Measurements from ENCODE around the gene AMHR2.

The AMHR2 gene

DNA sequence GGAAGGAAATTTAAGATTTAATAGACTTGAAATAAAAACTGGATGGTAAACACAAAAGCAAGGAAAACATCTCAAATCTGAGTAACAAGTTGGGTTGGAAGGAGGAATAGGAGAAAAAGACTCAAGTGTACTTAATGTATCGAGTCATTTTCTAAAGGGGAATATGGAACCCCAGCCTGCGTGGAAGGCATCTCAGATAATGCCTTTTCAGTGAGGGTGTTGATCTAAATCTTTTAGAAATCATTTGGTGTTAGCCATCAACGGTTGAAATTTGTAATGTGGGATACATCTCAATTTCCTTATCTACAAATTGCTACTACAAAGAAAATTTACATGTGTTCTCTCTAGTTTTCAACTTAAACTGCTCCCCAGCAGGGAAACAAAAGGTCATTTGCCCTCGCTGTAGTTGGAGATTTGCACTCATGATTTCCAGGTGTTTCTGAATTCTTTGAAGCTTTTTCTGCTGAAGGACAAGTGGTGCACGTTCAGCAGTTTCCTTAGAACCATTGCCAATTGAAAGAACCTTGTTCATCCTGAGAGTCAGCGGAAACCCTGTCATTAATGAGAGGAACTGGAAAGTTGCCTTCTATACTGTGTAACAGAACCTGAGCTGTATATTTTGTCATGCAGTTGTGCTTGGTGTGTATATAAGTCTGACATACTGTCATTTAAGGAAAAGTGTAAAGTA, 30.4 kb downstream of the AMHR2 start:
- DNase-seq, result no peak

DNA sequence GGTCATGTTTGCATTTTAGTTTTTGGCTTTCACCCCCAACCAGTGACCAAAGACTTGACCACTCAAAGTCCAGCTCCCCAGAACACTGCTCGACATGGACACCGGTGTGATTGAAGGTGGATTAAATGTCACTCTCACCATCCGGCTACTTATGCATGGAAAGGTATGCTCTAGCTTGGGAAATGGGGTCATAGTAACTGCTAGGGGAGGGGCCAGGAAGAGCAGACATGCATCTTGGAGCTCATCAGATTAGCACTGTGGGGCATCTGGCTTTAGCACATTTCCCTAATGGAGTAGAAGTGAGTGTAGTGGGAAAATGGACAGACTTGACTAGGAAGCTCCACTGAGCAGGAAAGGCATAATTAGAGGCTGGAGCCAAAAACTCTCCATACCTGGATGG, 31.1 kb downstream of the AMHR2 start:
- DNase-seq, result no peak

DNA sequence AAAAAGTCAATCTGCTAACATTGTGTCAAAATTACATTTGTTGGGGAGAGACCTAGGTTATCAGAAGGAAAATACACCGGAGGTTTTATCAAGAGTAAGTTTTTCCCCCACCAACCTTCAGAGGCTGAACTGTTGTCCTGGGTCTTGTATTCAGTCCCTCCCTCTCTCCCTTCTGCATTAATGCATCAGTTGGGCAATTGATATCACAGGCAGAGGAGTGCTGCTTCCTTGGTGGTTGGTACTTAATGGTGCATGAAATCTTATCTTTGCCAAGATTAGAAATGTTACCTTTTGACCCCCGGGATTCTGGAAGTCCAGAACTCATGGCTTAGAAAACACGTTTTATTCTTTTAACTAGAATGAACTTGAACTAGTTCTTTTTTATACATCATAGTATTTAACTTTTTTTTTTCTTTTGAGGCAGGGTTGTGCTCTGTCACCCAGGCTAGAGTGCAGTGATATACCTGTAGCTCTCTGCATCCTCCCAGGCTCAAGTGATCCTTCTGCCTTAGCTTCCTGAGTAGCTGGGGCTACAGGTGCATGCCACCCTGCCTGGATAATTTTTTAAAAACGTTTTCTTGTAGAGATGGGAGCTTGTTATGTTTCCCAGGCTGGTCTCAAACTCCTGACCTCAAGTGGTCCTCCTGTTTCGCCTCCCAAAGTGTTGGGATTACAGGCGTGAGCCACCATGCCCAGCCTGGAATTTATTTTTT, 33.2 kb downstream of the AMHR2 start:
- no peak for DNase-seq

DNA sequence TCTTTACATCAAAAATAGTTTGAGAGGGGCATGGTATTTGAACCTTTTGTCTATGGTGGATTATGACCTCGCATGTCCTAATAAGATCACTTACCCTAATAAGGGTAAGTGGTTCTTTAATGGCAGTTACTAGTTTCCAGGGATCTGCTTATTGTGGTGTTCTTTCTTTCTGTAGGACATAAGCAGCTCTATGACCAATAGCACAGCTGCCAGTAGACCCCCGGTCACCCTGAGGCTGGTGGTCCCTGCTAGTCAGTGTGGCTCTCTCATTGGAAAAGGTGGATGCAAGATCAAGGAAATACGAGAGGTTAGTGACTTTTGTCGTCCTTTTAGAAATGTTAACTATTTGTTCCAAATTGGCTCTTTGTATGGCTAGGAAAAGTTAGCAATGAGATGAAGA, 35.4 kb downstream of the AMHR2 start:
- DNase-seq, result no peak

DNA sequence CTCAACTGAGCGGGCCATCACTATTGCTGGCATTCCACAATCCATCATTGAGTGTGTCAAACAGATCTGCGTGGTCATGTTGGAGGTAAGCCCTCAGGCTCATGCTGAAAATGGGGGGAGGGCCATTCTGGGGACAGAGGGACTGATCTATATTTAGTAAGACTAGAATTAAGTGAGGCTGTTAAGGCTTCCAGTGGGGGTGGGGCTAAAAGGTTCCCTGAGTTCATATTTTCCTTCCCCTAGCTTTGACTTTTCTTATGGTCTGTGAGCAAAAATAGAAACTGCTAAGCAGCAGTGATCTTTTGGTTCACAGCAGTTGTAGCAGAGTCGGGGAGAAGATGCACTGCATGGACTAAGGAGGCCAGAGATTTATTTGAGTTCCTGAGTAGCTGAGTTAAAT, 37.4 kb downstream of the AMHR2 start:
- no peak for DNase-seq

DNA sequence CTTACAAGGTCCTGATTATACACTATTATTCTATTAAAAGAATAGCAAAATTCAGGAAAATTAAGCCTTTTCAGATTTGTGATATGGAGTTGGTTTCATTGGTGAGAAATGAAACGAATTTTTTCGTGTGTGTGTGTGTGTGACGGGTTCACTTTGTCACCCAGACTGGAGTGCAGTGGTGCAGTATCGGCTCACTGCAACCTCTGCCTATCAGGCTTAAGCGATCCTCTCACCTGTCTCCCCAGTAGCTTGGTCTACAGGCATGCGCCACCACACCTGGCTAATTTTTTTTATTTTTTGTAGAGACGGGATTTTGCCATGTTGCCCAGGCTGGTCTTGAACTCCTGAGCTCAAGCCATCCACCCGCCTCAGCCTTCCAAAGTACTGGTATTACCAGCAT, 37.9 kb downstream of the AMHR2 start:
- no peak for DNase-seq

DNA sequence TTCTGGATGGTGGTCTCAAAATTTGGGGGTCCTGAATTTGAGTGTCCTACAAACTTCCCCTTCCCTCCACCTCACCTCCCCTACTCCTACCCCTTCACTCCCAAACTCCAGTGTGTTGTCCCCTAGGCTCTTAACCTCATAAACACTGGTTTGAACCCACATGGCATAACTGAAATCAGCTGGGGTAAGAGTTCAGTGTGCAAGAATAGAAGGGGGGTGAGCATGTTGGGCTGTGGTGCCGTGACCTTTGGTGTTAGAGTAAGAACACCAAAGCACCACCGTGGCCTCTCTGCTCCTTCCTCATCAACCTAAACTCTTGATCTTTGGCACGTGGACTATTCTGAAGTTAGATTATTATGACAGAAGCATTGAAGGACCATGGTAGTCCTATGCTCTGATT, 39.3 kb downstream of the AMHR2 start:
- DNase-seq, result no peak

DNA sequence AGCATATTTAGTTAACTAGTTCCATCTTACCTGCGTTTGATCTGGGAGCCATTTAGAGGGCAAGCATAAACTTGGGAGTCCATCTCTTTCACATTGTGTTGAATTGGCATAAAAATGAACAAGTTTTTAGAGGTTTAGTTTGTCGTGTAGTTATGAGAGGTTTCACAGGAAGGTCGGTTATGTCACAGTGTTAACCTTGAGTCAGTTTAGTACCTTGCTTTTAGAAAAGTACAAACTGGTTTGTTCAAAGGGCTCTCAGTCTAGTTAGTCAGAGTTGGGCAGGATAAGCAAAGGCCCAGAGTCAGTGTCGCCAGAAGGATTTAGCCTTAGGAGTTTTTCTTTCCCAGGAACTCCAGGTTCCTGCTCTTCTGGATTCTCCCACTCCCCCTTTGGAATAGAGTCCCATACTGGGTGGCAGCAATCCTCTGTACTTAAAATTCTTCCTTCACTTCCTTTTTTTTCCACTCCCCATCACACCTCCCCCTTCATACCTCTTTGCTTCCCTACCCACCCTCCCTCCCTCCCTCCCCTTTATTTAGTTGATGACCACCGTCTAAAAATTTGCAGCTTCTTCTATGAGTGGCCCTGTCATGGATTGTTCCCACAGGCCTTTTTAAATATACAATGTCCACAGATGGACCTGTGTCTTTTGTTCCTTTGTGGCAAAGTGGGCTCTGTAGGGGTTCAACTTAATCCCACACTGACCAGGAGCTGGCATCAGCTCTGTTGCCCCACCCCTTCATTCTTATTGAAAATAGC, 40.3 kb downstream of the AMHR2 start:
- DNase-seq, result no peak

DNA sequence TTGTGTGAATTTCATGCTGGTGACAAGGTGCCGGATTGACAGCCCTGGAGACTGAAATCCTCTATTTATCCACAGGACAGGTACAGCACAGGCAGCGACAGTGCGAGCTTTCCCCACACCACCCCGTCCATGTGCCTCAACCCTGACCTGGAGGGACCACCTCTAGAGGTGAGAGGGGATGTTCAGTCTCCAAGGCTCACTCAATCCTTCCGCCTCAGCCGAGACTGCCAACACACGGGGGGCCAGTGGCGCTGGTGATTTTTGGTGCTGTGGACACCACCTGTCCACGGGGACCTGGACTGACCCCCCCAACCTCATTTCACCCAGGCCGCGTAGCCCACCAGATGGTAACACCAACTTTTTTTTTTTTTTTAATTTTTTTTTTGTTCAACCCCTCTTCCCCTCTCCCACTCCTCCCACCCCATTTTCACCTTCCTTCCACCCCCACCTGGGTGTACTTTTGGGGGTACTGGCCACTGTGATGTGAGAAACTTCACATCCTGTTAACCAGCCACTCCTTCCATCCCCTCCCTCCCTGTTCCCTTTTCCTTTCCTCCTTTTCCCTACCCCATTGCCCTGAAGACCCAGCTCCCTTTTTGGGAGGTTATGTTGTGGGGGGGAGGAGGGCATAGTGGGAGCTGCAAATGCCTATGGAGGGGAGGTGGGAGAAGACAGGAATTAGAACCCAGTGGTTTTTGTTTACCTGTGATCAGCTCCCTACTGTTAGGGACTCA, 41.2 kb downstream of the AMHR2 start:
- DNase-seq, result no peak

DNA sequence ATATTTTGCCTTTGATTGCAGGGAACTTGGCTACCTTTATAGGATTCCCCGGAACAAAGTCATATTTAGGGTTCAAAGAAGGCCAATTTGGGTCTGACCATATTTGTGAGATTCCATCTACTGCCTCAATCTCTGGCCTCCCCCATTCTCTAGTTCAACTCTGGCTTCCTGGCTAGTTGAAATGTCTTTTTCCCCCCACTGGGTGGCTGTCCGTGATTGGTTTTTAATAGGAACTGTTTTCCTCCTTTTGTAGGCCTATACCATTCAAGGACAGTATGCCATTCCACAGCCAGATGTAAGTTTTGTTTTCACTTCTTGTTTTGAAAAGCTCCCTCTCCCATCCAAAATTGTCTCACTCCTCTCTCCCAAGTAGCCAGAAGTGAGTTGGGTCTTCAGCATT, 42.0 kb downstream of the AMHR2 start:
- DNase-seq, result no peak

DNA sequence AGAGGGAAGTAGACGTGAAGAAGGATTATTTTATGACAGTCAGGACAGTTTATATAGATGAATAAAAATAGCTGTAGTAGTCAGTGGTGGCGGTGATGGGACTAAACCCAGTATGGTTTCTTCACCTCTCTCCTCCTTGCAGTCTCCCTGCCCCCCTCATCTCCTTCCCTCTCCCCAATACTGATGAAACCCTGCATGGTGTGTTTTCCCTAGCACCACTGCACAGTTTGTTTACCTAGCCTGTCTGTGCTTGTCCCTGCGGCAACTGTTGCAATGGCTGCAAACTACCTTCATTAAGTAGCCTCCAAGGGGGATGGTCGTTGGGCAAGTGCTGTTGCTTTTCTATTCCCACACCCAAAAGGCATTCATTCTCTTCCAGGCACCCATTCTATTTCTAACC, 43.0 kb downstream of the AMHR2 start:
- DNase-seq, result no peak

DNA sequence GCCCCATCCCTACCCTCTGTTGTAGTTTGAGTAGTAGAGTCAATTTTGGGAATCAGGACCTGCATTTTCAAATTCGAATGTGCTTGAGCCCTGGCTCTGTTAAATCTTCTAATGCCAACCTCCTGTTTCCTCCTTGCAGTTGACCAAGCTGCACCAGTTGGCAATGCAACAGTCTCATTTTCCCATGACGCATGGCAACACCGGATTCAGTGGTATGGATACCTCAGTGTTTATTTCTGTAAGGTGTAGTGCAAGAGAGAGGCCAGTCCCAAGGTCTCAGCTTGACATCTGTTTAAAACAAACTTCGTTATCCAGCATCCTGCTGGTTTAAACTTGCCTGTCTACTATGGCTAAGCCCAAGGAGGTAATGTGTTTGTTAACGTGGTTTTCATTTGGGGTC, 43.4 kb downstream of the AMHR2 start:
- DNase-seq, result no peak

DNA sequence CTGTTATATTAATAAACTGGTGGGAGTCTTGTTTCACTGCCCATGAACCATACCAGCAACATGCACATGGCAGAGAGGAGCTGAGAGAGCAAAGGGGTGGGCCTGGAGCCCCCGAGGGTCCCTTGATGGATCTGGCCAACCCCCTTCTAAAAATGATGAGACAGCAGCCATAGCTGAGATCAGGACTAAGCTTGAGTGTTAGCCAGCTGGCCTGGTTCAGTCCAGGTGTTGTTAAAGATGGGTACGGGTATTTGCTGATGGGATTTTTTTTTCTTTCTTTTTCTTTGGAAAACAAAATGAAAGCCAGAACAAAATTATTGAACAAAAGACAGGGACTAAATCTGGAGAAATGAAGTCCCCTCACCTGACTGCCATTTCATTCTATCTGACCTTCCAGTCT, 44.2 kb downstream of the AMHR2 start:
- DNase-seq, result no peak

DNA sequence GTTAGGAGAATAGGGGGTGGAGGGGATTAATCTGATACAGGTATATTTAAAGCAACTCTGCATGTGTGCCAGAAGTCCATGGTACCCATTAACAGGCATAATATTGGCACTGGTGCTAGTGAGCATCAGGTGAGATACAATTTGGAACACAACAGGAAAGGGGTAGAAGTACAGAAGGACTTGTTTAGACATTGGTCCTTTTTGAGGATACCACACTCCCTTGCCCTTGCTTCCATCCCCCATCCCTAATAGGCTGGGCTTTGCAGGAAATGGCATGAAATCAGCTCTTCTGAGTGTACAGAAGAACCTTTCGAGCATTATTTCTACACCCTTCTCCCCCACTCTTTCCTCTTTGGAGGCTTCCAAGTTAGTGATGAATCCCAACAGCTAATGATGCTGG, 44.6 kb downstream of the AMHR2 start:
- DNase-seq, result no peak

DNA sequence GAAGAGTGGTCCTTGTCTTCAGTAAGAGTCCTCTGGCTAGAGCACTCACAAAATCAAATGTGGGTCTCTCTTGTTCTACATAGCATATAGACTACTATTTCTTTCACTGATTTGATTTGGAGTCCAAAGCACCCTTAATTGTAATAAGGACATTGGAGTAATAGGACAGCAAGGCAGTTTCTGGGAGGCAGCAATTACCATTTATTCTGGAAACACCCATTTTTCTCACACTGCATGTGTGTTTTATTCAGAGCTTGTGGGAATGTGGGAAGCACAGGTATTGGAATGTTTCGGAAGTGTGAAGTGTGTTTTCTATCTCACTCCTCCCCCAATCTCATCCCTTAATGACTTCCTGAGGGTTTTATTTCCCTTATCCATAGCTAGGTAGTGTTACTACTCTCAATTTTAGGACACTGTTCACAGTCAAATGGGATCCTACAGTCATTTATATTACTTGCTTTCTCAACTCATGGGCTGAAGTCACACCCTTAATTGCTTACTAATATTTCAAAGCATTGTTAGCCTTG, 48.5 kb downstream of the AMHR2 start:
- DNase-seq, result no peak

DNA sequence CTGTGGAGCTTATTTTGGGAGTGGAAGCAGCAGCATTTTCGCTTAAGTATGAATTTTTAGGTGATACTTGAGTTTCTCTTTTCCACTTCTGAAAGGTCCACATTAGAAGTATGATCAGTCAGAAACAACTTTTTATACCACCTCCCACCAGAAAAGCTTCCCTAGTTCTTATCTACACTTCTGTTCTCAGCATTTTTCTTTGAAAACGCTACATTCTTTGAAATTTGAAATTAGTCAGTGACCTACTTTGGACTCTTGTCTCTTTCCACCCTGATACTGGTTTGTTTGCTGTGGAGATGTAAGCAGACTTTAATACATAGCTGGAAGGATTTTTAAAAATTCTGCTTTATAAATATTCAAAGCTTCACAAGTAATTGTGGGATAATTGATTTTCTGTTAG, 50.4 kb downstream of the AMHR2 start:
- no peak for DNase-seq

DNA sequence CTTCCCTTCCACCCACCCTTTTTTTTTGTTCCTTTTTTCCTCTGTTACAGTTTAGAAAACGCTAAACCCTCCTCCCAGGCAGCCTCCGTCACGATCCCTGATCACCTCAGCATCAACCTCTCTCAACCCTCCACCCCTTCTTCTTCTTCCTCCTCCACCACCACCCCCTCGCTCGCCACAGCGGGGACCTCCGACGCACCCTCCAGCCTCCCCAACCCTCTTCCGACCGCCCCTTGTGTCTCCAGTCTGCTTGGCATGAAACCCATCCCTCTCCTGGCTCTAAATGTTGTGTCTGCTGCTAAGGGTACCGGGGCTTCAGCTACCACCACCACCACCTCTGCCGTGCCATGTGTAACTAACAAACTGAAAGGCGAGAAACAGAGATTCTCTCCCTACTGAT, 51.2 kb downstream of the AMHR2 start:
- no peak for DNase-seq

DNA sequence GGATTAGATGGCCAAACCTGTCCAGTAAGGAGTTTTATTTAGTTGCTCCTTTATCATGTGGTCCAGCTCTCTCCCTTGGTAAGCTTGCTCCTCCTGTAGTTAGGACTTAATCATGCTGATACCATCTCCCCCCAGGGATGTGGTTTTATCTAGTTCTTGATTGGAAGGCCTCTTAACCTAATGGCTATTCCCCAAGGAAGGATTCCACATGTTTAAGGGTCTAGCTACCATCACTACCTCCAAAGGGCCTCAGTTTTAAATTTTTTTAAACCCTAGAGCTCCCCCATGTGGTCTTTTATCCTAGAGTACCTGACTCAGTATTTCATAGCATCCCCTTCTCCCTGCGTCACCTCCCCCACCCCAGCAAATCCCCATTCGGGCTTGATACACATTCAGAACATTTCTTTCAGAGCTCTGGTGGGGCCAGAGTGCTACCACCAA, 53.1 kb downstream of the AMHR2 start:
- no peak for DNase-seq

DNA sequence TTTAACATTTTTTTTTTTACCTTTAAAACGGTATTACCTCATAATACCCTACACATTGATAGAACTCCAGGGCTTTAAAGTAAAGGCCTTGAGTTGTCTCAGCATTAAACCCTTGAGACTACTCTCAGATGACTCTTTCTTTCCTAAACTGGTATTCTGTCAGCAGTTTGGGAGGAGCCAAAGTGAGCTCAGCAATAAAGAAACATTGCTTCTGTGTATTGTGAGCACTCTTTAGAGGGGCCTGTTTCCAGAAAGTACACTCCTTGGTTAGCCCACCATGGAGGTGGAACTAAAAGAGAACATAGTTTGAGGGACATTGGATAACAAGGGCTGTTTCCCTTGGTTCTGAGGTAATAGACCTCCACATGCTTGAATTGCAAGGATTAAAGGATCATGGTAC, 55.2 kb downstream of the AMHR2 start:
- no peak for DNase-seq

DNA sequence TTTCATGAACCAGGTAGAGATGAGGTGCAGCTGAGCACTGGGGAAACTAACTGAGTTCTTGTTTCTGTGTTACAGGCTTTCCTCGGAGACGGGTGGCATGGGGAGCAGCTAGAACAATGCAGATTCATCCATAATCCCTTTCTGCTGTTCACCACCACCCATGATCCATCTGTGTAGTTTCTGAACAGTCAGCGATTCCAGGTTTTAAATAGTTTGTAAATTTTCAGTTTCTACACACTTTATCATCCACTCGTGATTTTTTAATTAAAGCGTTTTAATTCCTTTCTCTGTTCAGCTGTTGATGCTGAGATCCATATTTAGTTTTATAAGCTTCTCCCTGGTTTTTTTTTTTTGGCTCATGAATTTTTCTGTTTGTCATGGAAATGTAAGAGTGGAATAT, 55.7 kb downstream of the AMHR2 start:
- no peak for DNase-seq

DNA sequence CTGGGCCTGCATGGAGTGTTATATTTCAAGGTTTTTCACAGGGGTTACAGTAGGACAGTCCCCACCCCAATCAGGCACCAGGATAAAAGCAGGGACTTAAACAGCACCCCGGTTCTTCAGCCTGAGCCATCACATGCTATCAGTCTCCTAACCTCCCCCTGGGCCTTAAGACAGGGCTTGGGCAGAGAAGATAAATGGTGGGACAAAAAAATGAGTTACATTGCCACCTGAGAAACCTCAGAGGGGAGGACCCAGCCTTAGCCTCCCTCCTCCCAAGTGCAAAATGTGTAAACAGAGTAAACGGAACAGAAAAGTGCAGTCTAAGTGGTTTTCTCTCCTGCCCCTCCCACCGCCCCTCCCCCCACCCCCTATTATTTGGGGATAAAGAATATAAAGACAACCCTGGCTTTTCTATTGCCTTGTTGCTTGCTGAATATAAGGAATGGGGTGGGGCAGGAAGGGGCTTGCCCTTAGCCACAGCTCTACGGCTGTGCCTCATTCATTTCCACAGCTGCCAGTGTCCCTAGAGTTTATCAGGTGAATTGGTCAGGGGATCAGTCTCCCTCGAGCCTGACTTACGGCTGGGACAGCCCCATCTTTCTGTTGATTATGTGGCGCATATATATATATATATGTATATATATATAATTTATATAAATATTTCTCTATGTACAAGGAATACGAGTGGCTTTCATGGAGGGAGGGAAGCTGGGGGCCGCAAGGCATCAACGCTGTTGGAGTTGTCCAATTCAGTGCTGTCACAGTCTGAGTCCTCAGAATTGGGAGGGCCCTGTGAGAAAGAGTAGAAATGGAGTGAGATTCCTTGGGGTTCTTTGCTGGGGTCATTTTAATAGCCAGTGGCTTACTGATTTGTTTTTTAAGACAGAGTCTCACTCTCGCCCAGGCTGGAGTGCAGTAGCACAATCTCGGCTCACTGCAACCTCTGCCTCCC, 57.1 kb downstream of the AMHR2 start:
- no peak for DNase-seq
